WTC11 (cell line): ENCODE measurements around the gene ABCC6. TPM values are rescaled to one million over a fixed set of nuclear protein-coding genes. Genes with fewer than 3 reads are reported as not detected.
"Not testable (repeated sequence)": the region's sequence is repeated elsewhere in the genome, so short reads cannot be mapped to it uniquely, and the experiment has no call there.

Source experiments
- ATAC-seq: fragments of 200-7000 bp; cut with Tn5 transposase; 2 replicates; pipeline ENCODE4 v1.10.0; 2021; ENCODE audit warnings: mild to moderate bottlenecking, moderate library complexity
- CTCF ChIA-PET: fragments of 300-600 bp; sonication (Branson Sonifier 250); formaldehyde crosslinking; loops from one replicate; lab custom pipeline; 2021; ENCODE audit warnings: antibody characterized with exemption; lab: Charles Lee
- POLR2A ChIA-PET: fragments of 350-600 bp; sonication (Branson Sonifier 250); formaldehyde crosslinking; loops from one replicate; lab custom pipeline; 2021; ENCODE audit warnings: antibody characterized with exemption; lab: Charles Lee
- DNase-seq: peaks from one replicate; pipeline ENCODE4 v3.0.0; 2021; ENCODE audit warnings: low spot score
- H3K27ac Mint-ChIP-seq: 2 replicates; pipeline ENCODE4 v1.8.0; 2021; ENCODE audit warnings: mixed read lengths
- H3K27me3 Mint-ChIP-seq: 2 replicates; pipeline ENCODE4 v1.8.0; 2021; ENCODE audit warnings: low read depth, mild to moderate bottlenecking, moderate library complexity, mixed read lengths
- H3K36me3 Mint-ChIP-seq: 2 replicates; pipeline ENCODE4 v1.8.0; 2021; ENCODE audit warnings: mixed read lengths
- H3K4me1 Mint-ChIP-seq: 2 replicates; pipeline ENCODE4 v1.8.0; 2022; ENCODE audit warnings: mixed read lengths
- H3K4me3 Mint-ChIP-seq: 2 replicates; pipeline ENCODE4 v1.8.0; 2021; ENCODE audit warnings: mild to moderate bottlenecking, moderate library complexity, mixed read lengths
- H3K9me3 Mint-ChIP-seq: 2 replicates; pipeline ENCODE4 v1.8.0; 2021; ENCODE audit warnings: mixed read lengths
- CREM ChIP-seq: sonication (generic); formaldehyde crosslinking; IDR thresholded peaks from 2 replicates; pipeline ENCODE4 v1.8.1; 2022; ENCODE audit warnings: mild to moderate bottlenecking, missing genetic modification reagents, moderate library complexity
- ETV6 ChIP-seq: sonication (generic); formaldehyde crosslinking; IDR thresholded peaks from 2 replicates; pipeline ENCODE4 v1.8.1; 2022; ENCODE audit warnings: mild to moderate bottlenecking, missing genetic modification reagents
- FOXK1 ChIP-seq: sonication (generic); formaldehyde crosslinking; IDR thresholded peaks from 2 replicates; pipeline ENCODE4 v1.8.0; 2022; ENCODE audit warnings: mild to moderate bottlenecking, moderate library complexity, missing genetic modification reagents
- GTF2I ChIP-seq: fragments of 250-450 bp; sonication (Bioruptor Pico); conservative IDR thresholded peaks from 2 replicates; pipeline ENCODE4 v1.4.0; 2021; ENCODE audit warnings: mild to moderate bottlenecking
- JAZF1 ChIP-seq: fragments of 250-450 bp; sonication (Bioruptor Pico); IDR thresholded peaks from 2 replicates; pipeline ENCODE4 v1.9.0; 2021; ENCODE audit warnings: moderate library complexity, mild to moderate bottlenecking, inconsistent platforms
- MYBL2 ChIP-seq: sonication (generic); formaldehyde crosslinking; IDR thresholded peaks from 2 replicates; pipeline ENCODE4 v1.8.1; 2023; ENCODE audit warnings: mild to moderate bottlenecking, moderate library complexity, missing genetic modification reagents
- PRRX2 ChIP-seq: fragments of 250-450 bp; sonication (Bioruptor Pico); IDR thresholded peaks from 2 replicates; pipeline ENCODE4 v1.8.0; 2021; ENCODE audit warnings: mild to moderate bottlenecking
- SMAD4 ChIP-seq: sonication (generic); formaldehyde crosslinking; IDR thresholded peaks from 2 replicates; pipeline ENCODE4 v1.8.0; 2022; ENCODE audit warnings: mild to moderate bottlenecking, missing genetic modification reagents
- SP1 ChIP-seq: sonication (generic); formaldehyde crosslinking; conservative IDR thresholded peaks from 2 replicates; pipeline ENCODE4 v1.8.1; 2022; ENCODE audit warnings: missing genetic modification reagents
- TEAD1 ChIP-seq: sonication (generic); formaldehyde crosslinking; IDR thresholded peaks from 2 replicates; pipeline ENCODE4 v1.8.0; 2022; ENCODE audit warnings: mild to moderate bottlenecking, missing genetic modification reagents
- ZBTB21 ChIP-seq: sonication (generic); formaldehyde crosslinking; IDR thresholded peaks from 2 replicates; pipeline ENCODE4 v1.8.1; 2023; ENCODE audit warnings: mild to moderate bottlenecking, missing genetic modification reagents, borderline replicate concordance
- total RNA-seq: library from RNA; stranded (reverse); gene quantifications from 3 replicates; pipeline ENCODE4 v1.2.3, GENCODE V29; 2021
- TF ChIP-seq, protein P1 (sequence below): fragments of 250-450 bp; sonication (Bioruptor Pico); IDR thresholded peaks from 2 replicates; pipeline ENCODE4 v1.9.0; 2021; ENCODE audit warnings: moderate library complexity, mild to moderate bottlenecking, inconsistent platforms, borderline replicate concordance
- TF ChIP-seq, protein P2 (sequence below): fragments of 250-450 bp; sonication (Bioruptor Pico); IDR thresholded peaks from 2 replicates; pipeline ENCODE4 v1.9.0; 2021; ENCODE audit warnings: mild to moderate bottlenecking
- TF ChIP-seq, protein P3 (sequence below): fragments of 250-450 bp; sonication (Bioruptor Pico); IDR thresholded peaks from 2 replicates; pipeline ENCODE4 v2.1.2; 2022; ENCODE audit warnings: mild to moderate bottlenecking, moderate library complexity
- TF ChIP-seq, protein P4 (sequence below): fragments of 250-450 bp; sonication (Bioruptor Pico); IDR thresholded peaks from 2 replicates; pipeline ENCODE4 v1.8.0; 2021; ENCODE audit warnings: mild to moderate bottlenecking
- TF ChIP-seq, protein P5 (sequence below): sonication (generic); formaldehyde crosslinking; IDR thresholded peaks from 2 replicates; pipeline ENCODE4 v1.8.0; 2023; ENCODE audit warnings: mild to moderate bottlenecking, missing genetic modification reagents
- TF ChIP-seq, protein P6 (sequence below): sonication (generic); formaldehyde crosslinking; IDR thresholded peaks from 2 replicates; pipeline ENCODE4 v1.8.0; 2022; ENCODE audit warnings: missing genetic modification reagents

ABCC6 gene
- total RNA-seq, 1 experiment from 2014 or later: 1.3 TPM

DNA sequence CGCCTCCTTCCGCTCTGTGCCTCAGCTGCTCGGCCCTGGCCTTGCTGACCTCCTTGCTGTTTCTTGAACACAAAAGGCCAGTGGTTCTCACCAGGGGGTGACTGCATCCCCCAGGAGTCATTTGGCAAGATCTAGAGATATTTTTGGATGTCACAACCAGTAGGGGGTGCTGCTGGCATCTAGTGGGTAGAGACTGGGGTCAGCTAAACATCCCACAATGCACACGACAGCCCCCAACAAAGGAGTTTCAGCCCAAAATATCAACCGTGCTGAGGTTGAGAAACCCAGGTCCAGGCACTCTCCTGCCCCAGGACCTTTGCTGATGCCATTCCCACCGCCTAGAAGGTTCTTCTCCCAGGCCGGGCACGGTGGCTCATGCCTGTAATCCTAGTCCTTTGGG lies 39.7 kb downstream of the ABCC6 start:
- H3K4me1 Mint-ChIP-seq: peaks cover 4% of the 10 kb centered on the region
- TF ChIP-seq PRRX2 (CRISPR knock-in tag): no peak
- TF ChIP-seq, protein P1, sequence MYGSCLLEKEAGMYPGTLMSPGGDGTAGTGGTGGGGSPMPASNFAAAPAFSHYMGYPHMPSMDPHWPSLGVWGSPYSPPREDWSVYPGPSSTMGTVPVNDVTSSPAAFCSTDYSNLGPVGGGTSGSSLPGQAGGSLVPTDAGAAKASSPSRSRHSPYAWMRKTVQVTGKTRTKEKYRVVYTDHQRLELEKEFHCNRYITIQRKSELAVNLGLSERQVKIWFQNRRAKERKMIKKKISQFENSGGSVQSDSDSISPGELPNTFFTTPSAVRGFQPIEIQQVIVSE (CRISPR knock-in tag): no peak
- peak; percentile 69; the same call in 1 of the 2 replicates for TF ChIP-seq GTF2I (CRISPR knock-in tag)
- TF ChIP-seq JAZF1: no peak
- no peak for TF ChIP-seq CREM (CRISPR knock-in tag)
- no peak for TF ChIP-seq ZBTB21
- H3K9me3 Mint-ChIP-seq: peaks cover 15% of the 10 kb centered on the region
- ChIA-PET POLR2A (no interaction called here), CTCF (interaction anchor here (1.0 to 1.8 kb wide), 3 partner anchors 9 to 435 kb away, joined by 3 to 7 read pairs (median 7); no protein-coding TSS in a partner anchor)
- ATAC-seq: peak; percentile 43
- no peaks in the 10 kb centered on the region; the same call in 1 of the 2 replicates for H3K36me3 Mint-ChIP-seq
- H3K27me3 Mint-ChIP-seq: peaks cover 2% of the 10 kb centered on the region; the same call in 1 of the 2 replicates
- DNase-seq: peak; percentile 51
- no peak overlapping the region for H3K4me3 Mint-ChIP-seq
- H3K27ac Mint-ChIP-seq: no peak overlapping the region

DNA sequence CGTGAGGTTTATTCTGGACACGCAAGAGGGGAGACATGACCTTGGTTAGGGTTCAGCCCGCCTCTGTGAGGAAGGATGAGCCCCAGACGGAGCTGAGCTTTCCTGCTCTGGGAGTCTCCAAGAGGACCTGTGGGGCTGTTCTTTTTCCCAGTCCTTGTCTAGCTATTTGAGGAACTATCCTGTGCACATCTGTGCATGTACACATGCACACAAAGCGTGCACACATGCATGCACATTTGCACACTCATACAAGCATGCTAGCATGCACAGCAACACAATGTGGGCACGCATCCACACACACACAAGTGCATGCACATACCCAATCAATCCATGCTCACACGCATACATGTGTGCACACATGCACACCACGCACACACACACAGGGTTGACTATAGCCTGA lies 40.4 kb downstream of the ABCC6 start:
- DNase-seq: no peak
- ChIA-PET POLR2A (no interaction called here), CTCF (interaction anchor here (1.0 to 1.8 kb wide), 3 partner anchors 8 to 434 kb away, joined by 3 to 7 read pairs (median 7); no protein-coding TSS in a partner anchor)
- Mint-ChIP-seq H3K4me3 (no peak overlapping the region), H3K4me1 (peaks cover 4% of the 10 kb centered on the region), H3K27ac (no peak overlapping the region), H3K27me3 (peaks cover 4% of the 10 kb centered on the region; the same call in 1 of the 2 replicates), H3K36me3 (no peaks in the 10 kb centered on the region; the same call in 1 of the 2 replicates), H3K9me3 (peaks cover 18% of the 10 kb centered on the region)
- TF ChIP-seq, protein P2, sequence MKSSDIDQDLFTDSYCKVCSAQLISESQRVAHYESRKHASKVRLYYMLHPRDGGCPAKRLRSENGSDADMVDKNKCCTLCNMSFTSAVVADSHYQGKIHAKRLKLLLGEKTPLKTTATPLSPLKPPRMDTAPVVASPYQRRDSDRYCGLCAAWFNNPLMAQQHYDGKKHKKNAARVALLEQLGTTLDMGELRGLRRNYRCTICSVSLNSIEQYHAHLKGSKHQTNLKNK (CRISPR knock-in tag): no peak
- TF ChIP-seq FOXK1 (CRISPR knock-in tag): no peak
- TF ChIP-seq SMAD4 (CRISPR knock-in tag): no peak
- no peak for TF ChIP-seq ETV6 (CRISPR knock-in tag)
- no peak for TF ChIP-seq PRRX2 (CRISPR knock-in tag)
- TF ChIP-seq TEAD1 (CRISPR knock-in tag): no peak
- TF ChIP-seq SP1 (CRISPR knock-in tag): no peak
- TF ChIP-seq, protein P3, sequence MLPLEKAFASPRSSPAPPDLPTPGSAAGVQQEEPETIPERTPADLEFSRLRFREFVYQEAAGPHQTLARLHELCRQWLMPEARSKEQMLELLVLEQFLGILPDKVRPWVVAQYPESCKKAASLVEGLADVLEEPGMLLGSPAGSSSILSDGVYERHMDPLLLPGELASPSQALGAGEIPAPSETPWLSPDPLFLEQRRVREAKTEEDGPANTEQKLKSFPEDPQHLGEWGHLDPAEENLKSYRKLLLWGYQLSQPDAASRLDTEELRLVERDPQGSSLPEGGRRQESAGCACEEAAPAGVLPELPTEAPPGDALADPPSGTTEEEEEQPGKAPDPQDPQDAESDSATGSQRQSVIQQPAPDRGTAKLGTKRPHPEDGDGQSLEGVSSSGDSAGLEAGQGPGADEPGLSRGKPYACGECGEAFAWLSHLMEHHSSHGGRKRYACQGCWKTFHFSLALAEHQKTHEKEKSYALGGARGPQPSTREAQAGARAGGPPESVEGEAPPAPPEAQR (CRISPR knock-in tag): no peak
- no peak for ATAC-seq

DNA sequence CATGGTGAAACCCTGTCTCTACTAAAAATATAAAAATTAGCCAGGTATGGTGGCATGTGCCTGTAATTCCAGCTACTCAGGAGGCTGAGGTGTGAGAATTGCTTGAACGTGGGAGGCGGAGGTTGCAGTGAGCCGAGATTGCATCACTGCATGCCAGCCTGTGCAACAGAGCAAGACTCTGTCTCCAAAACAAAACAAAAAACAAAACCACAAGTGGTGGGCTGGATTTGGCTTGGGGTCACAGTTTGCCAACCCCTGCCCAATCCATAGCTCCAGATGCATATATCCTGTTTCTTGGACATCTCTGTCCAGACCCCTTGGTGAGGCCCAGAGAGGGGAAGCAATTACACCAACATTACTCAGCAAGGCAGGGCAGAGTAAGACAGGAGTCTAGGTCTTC lies 41.5 kb downstream of the ABCC6 start:
- ATAC-seq, H3K27ac Mint-ChIP-seq, POLR2A ChIA-PET, H3K27me3 Mint-ChIP-seq, H3K4me1 Mint-ChIP-seq, H3K4me3 Mint-ChIP-seq, H3K36me3 Mint-ChIP-seq, DNase-seq: not testable (repeated sequence)
- CTCF ChIA-PET: interaction anchor here (0.5 to 0.7 kb wide), 2 partner anchors 404 to 425 kb away, joined by 3 to 5 read pairs; no protein-coding TSS in a partner anchor
- H3K9me3 Mint-ChIP-seq: peaks cover 22% of the 10 kb centered on the region

DNA sequence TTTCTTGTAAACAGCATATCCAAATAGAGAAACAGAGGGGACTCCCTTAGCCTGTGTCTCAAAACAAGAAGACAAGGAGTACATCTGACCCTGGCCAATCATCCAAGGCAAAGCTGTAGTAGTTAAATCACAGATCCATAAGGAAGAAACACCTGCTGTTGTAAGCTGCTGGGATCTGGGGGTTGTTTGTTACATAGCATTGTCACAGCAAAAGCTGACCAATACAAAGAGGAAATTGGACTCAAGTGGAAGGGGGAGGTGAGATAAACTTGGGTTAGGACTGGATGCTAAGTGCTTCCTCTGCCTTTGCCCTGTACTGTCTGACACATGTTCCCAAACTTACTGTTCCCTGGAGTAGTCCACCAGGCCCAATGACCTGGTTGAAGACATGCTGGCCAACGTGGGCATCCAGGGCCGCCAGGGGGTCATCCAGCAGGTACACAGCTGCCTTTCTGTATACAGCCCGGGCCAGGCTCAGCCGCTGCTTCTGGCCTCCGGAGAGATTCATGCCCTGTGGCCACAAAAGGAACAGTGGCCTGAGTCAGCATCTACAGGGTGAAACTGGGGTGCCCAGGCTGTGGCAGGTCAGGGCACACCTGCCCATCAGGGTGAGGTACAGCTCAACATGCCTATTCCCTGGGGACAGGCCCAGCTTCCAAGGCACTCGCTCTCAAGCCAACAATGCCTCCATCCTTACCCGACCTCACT lies 44.7 kb downstream of the ABCC6 start:
- Mint-ChIP-seq H3K4me3 (no peak overlapping the region), H3K36me3 (peaks cover 2% of the 10 kb centered on the region; the same call in 1 of the 2 replicates), H3K9me3 (peaks cover 30% of the 10 kb centered on the region), H3K27me3 (peaks cover 4% of the 10 kb centered on the region; the same call in 1 of the 2 replicates), H3K27ac (no peak overlapping the region), H3K4me1 (peaks cover 4% of the 10 kb centered on the region)
- no peak for DNase-seq
- no peak for ATAC-seq
- CTCF ChIA-PET: no interaction called here
- POLR2A ChIA-PET: no interaction called here
- TF ChIP-seq, protein P4, sequence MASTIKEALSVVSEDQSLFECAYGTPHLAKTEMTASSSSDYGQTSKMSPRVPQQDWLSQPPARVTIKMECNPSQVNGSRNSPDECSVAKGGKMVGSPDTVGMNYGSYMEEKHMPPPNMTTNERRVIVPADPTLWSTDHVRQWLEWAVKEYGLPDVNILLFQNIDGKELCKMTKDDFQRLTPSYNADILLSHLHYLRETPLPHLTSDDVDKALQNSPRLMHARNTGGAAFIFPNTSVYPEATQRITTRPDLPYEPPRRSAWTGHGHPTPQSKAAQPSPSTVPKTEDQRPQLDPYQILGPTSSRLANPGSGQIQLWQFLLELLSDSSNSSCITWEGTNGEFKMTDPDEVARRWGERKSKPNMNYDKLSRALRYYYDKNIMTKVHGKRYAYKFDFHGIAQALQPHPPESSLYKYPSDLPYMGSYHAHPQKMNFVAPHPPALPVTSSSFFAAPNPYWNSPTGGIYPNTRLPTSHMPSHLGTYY: no peak
- no peak for TF ChIP-seq MYBL2 (CRISPR knock-in tag)
- TF ChIP-seq, protein P5, sequence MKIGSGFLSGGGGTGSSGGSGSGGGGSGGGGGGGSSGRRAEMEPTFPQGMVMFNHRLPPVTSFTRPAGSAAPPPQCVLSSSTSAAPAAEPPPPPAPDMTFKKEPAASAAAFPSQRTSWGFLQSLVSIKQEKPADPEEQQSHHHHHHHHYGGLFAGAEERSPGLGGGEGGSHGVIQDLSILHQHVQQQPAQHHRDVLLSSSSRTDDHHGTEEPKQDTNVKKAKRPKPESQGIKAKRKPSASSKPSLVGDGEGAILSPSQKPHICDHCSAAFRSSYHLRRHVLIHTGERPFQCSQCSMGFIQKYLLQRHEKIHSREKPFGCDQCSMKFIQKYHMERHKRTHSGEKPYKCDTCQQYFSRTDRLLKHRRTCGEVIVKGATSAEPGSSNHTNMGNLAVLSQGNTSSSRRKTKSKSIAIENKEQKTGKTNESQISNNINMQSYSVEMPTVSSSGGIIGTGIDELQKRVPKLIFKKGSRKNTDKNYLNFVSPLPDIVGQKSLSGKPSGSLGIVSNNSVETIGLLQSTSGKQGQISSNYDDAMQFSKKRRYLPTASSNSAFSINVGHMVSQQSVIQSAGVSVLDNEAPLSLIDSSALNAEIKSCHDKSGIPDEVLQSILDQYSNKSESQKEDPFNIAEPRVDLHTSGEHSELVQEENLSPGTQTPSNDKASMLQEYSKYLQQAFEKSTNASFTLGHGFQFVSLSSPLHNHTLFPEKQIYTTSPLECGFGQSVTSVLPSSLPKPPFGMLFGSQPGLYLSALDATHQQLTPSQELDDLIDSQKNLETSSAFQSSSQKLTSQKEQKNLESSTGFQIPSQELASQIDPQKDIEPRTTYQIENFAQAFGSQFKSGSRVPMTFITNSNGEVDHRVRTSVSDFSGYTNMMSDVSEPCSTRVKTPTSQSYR: no peak
- TF ChIP-seq, protein P6, sequence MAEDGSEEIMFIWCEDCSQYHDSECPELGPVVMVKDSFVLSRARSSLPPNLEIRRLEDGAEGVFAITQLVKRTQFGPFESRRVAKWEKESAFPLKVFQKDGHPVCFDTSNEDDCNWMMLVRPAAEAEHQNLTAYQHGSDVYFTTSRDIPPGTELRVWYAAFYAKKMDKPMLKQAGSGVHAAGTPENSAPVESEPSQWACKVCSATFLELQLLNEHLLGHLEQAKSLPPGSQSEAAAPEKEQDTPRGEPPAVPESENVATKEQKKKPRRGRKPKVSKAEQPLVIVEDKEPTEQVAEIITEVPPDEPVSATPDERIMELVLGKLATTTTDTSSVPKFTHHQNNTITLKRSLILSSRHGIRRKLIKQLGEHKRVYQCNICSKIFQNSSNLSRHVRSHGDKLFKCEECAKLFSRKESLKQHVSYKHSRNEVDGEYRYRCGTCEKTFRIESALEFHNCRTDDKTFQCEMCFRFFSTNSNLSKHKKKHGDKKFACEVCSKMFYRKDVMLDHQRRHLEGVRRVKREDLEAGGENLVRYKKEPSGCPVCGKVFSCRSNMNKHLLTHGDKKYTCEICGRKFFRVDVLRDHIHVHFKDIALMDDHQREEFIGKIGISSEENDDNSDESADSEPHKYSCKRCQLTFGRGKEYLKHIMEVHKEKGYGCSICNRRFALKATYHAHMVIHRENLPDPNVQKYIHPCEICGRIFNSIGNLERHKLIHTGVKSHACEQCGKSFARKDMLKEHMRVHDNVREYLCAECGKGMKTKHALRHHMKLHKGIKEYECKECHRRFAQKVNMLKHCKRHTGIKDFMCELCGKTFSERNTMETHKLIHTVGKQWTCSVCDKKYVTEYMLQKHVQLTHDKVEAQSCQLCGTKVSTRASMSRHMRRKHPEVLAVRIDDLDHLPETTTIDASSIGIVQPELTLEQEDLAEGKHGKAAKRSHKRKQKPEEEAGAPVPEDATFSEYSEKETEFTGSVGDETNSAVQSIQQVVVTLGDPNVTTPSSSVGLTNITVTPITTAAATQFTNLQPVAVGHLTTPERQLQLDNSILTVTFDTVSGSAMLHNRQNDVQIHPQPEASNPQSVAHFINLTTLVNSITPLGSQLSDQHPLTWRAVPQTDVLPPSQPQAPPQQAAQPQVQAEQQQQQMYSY (CRISPR knock-in tag): no peak
